Endothelial cell of umbilical vein (primary cell): ENCODE results near the gene DIP2A. TPM values are rescaled to one million over a fixed set of nuclear protein-coding genes. Genes with fewer than 3 reads are reported as not detected.

Source experiments
- BruUV-seq: library from RNA; stranded (reverse); fragments of 400-500 nt; replicated peaks from 2 replicates; lab custom pipeline; 2021; lab: Mats Ljungman, UMichigan
- CTCF ChIA-PET: fragments of 300-600, 350-600 bp; sonication (Branson Sonifier 250); formaldehyde crosslinking; loops from one replicate; lab custom pipeline; 2021; ENCODE audit warnings: antibody characterized with exemption, inconsistent platforms; lab: Charles Lee
- POLR2A ChIA-PET: fragments of 300-600, 350-600 bp; sonication (Branson Sonifier 250); formaldehyde crosslinking; loops from one replicate; lab custom pipeline; 2021; ENCODE audit warnings: antibody characterized with exemption, inconsistent platforms; lab: Charles Lee
- DNase-seq: peaks from one replicate; pipeline ENCODE4 v3.0.0-alpha.2; 2011; ENCODE audit warnings: low read depth, low spot score
- FAIRE-seq: peaks from 2 replicates; lab custom pipeline; 2011; peaks lifted over from hg19 to GRCh38; lab: Jason Lieb, UNC
- H2AFZ ChIP-seq: 2 replicates; pipeline ENCODE4 v1.6.0; 2012; ENCODE audit warnings: low read depth, low read length, control low read depth, inconsistent platforms
- H3K27ac ChIP-seq: 2 replicates; pipeline ENCODE4 v1.5.1; 2011; ENCODE audit warnings: low read depth, mild to moderate bottlenecking, control low read depth, low read length, moderate library complexity; ENCODE audit not compliant: insufficient read depth
- H3K27me3 ChIP-seq, 2 experiments: 2 replicates each; pipeline versions ENCODE4 v1.6.0 to v1.6.1; 2011; ENCODE audit warnings: low read length in 2 of 2, mixed read lengths in 1 of 2; ENCODE audit not compliant: control insufficient read depth in 2 of 2, insufficient read depth in 2 of 2
- H3K36me3 ChIP-seq, 2 experiments: 2 replicates in 1 of 2; 3 replicates in 1 of 2; pipeline ENCODE4 v1.5.1; 2011; ENCODE audit warnings: low read length in 2 of 2, mild to moderate bottlenecking in 1 of 2, moderate library complexity in 1 of 2; ENCODE audit not compliant: control insufficient read depth in 2 of 2, insufficient read depth in 2 of 2; ENCODE audit errors: extremely low read depth in 1 of 2
- H3K4me1 ChIP-seq: 3 replicates; pipeline ENCODE4 v1.5.1; 2011; ENCODE audit warnings: mild to moderate bottlenecking, low read length; ENCODE audit not compliant: control insufficient read depth, insufficient read depth; ENCODE audit errors: extremely low read depth
- H3K4me2 ChIP-seq: 2 replicates; pipeline ENCODE4 v1.6.1; 2011; ENCODE audit warnings: low read length, control low read depth, mixed read lengths; ENCODE audit not compliant: insufficient read depth
- H3K4me3 ChIP-seq, 3 experiments: fragments of 200-600 bp in 1 of 3; sonication (generic), shearing (Covaris generic) in 1 of 3; replicated peaks in 1 of 3; 2 replicates each; pipeline ENCODE4 v1.5.1; 2011 to 2016; ENCODE audit warnings: control low read depth in 3 of 3, low read length in 3 of 3, mild to moderate bottlenecking in 2 of 3, inconsistent platforms in 1 of 3, low read depth in 1 of 3, moderate library complexity in 1 of 3; ENCODE audit not compliant: insufficient read depth in 1 of 3
- H3K79me2 ChIP-seq: 2 replicates; pipeline ENCODE4 v1.6.0; 2012; ENCODE audit warnings: low read length, inconsistent platforms; ENCODE audit not compliant: control insufficient read depth, insufficient read depth
- H3K9ac ChIP-seq: replicated peaks from 2 replicates; pipeline ENCODE3; 2011; ENCODE audit warnings: low read length, control low read depth; ENCODE audit not compliant: insufficient read depth; ENCODE audit errors: extremely low read depth
- H3K9me1 ChIP-seq: replicated peaks from 3 replicates; pipeline ENCODE4 v1.6.0; 2011; ENCODE audit warnings: mild to moderate bottlenecking, low read length; ENCODE audit not compliant: control insufficient read depth, insufficient read depth; ENCODE audit errors: extremely low read depth
- H3K9me3 ChIP-seq: replicated peaks from 2 replicates; pipeline ENCODE4 v1.5.1; 2012; ENCODE audit warnings: low read length, inconsistent platforms; ENCODE audit not compliant: control insufficient read depth, insufficient read depth
- H4K20me1 ChIP-seq: replicated peaks from 2 replicates; pipeline ENCODE3; 2011; ENCODE audit warnings: mild to moderate bottlenecking, low read length; ENCODE audit not compliant: control insufficient read depth, insufficient read depth; ENCODE audit errors: extremely low read depth
- MAX ChIP-seq: IDR thresholded peaks from 2 replicates; pipeline ENCODE4 v1.6.1; 2011; ENCODE audit not compliant: insufficient read depth, insufficient read length
- MYC ChIP-seq: IDR thresholded peaks from one replicate; pipeline ENCODE4 v1.6.1; 2011; ENCODE audit warnings: mild to moderate bottlenecking, low read depth, low read length
- POLR2AphosphoS5 ChIP-seq: IDR thresholded peaks from 2 replicates; pipeline ENCODE4 v1.6.1; 2012; ENCODE audit warnings: low read depth, mild to moderate bottlenecking, control low read depth, low read length, moderate library complexity; ENCODE audit not compliant: insufficient read depth
- dilution Hi-C: fragments of 300-500 bp; cut with MboI; formaldehyde crosslinking; loops from one replicate; pipeline ENCODE4 v1.15.0; 2019; ENCODE audit warnings: low sequenced_read_pairs; ENCODE audit not compliant: extremely low pct_ligation_motif_present
- intact Hi-C: fragments of 100-400 bp; cut with micrococcal nuclease; formaldehyde crosslinking; loops from one replicate; pipeline ENCODE4 v1.10.0; 2022
- polyA plus RNA-seq, 4 experiments: library from polyadenylated mRNA; depleted of rRNA in 3 of 4; stranded (reverse) in 3 of 4; unstranded in 1 of 4; fragments of >200 nt; gene quantifications; 2 replicates each; pipeline versions ENCODE4 v1.2.1 to v1.2.3, GENCODE V29; 2011 to 2012; ENCODE audit warnings: missing spikeins in 1 of 4
- total RNA-seq: library from RNA; stranded (reverse); gene quantifications from 2 replicates; pipeline ENCODE4 v1.2.3, GENCODE V29; 2021

The DIP2A gene
- total and polyA plus RNA-seq, 2 donors (not counting 3 experiments of a cell fraction or from before 2014, with no cell fraction given) = 34.5 to 62.1 TPM

- H3K4me1 ChIP-seq = no peaks in the 10 kb centered on the region
- ChIA-PET CTCF (no interaction called here), POLR2A (no interaction called here)
- no peak overlapping the region for H2AFZ ChIP-seq
- dilution Hi-C loops (no loop called here), intact Hi-C loops (no loop called here)
- H3K9me3 ChIP-seq = no peaks in the 10 kb centered on the region
- no peak overlapping the region for H3K27ac ChIP-seq
- no peaks in the 10 kb centered on the region for H3K9me1 ChIP-seq
- H3K4me2 ChIP-seq = no peak overlapping the region
- no peaks in the 10 kb centered on the region for H3K79me2 ChIP-seq
- FAIRE-seq (no peak), DNase-seq (no peak)
- TF ChIP-seq MAX = no peak
- H3K4me3 ChIP-seq = no peak overlapping the region
- H3K36me3 ChIP-seq = peaks cover 12 to 30% of the 10 kb centered on the region in 2 experiments
- no TSS peak for BruUV-seq
- no peak overlapping the region for H3K9ac ChIP-seq
- no peaks in the 10 kb centered on the region for H4K20me1 ChIP-seq
- no peaks in the 10 kb centered on the region for H3K27me3 ChIP-seq
These were observed 111.4 kb downstream of the DIP2A start for GRCh38 chr21:46570119-46570518.

- Histone ChIP-seq H3K4me2 (no peak overlapping the region), H4K20me1 (no peaks in the 10 kb centered on the region), H3K9me1 (no peaks in the 10 kb centered on the region), H3K9me3 (no peaks in the 10 kb centered on the region), H3K36me3 (peaks cover 12 to 26% of the 10 kb centered on the region in 2 experiments), H3K27me3 (no peaks in the 10 kb centered on the region), H3K27ac (no peak overlapping the region), H3K4me1 (no peaks in the 10 kb centered on the region), H2AFZ (no peak overlapping the region), H3K9ac (no peak overlapping the region), H3K4me3 (no peak overlapping the region), H3K79me2 (no peaks in the 10 kb centered on the region)
- no peak for FAIRE-seq
- intact Hi-C loops = no loop called here
- TF ChIP-seq POLR2AphosphoS5 (no peak), MYC (no peak)
- dilution Hi-C loops = no loop called here
- ChIA-PET POLR2A (no interaction called here), CTCF (no interaction called here)
- no TSS peak for BruUV-seq
- DNase-seq = no peak
These were observed 111.9 kb downstream of the DIP2A start for GRCh38 chr21:46570631-46571030.
